GM11168 (cell line): Measurements from ENCODE around the gene SLC10A3.

ENCODE experiments used
- in situ Hi-C: fragments of 300-500 bp; cut with MboI; formaldehyde crosslinking; loops from one replicate; pipeline ENCODE4 v1.12.0; 2022; ENCODE audit warnings: low sequenced_read_pairs; ENCODE audit not compliant: unreplicated experiment

SLC10A3 gene

DNA sequence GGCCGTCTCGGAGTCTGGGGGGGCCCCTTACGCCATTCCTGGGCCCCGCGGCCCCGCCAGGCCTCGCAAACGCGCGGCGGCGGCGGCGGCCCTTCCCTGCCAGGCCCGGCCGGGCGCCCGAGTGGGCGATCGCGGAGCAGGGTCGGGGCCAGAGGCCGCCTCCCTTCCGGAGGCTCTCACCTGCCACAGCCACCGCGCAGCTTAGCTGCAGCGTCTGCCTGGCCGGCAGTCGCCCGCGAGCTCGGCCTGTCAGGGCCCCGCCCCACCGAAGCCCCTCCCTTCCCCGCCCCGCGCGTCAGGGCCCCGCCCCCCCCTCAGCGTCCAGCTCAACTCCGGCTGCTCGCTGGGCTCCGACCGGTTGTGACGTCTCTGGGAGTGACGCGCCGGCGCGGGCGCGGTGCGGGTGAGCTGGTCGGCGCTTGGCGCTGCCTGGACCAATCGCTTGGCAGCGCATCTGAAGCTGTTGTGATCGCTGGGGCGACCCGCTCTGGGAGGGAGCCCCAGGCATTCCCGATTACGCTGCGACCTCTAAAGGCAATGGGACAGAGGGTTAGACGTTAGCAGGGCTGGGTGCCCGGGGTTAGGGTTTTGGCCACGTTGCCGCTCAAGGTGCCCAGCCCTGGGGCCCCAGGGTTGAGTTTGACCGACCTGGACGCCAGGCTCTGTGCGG lies at the start of gene SLC10A3:
TSS of gene SLC10A3 (minus strand) at position 216 of the 670 bp plus-strand sequence. CDS start 1,689 bp downstream, outside the sequence.
- in situ Hi-C loops, result no loop called here

GRCh38 chrX:154539077-154539476 lies 48.6 kb upstream of the SLC10A3 start:
- in situ Hi-C loops, result loop anchor here (25.0 kb wide), 1 partner anchor 102 kb away; the partner anchor contains the start of genes ATP6AP1, FAM50A and GDI1

DNA sequence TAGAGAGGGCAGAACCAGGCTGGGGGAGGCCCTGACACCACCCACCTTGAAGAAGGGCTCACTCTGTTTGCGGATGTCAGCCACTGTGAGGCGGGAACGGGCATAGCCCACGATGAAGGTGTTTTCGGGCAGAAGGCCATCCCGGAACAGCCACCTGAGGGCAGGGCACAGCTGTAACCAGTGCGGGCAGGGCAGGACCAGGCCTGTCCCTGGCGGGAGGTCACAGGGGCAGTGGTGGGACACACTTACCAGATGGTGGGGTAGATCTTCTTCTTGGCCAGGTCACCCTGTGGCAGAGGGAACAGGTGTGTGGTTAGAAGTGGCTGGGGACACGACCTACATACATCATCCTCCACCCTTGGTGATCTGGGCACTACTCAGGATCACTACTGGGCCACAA lies 45.5 kb upstream of the SLC10A3 start:
- in situ Hi-C loops, result loop anchor here (25.0 kb wide), 1 partner anchor 99 kb away; the partner anchor contains the start of genes ATP6AP1, FAM50A and GDI1

DNA sequence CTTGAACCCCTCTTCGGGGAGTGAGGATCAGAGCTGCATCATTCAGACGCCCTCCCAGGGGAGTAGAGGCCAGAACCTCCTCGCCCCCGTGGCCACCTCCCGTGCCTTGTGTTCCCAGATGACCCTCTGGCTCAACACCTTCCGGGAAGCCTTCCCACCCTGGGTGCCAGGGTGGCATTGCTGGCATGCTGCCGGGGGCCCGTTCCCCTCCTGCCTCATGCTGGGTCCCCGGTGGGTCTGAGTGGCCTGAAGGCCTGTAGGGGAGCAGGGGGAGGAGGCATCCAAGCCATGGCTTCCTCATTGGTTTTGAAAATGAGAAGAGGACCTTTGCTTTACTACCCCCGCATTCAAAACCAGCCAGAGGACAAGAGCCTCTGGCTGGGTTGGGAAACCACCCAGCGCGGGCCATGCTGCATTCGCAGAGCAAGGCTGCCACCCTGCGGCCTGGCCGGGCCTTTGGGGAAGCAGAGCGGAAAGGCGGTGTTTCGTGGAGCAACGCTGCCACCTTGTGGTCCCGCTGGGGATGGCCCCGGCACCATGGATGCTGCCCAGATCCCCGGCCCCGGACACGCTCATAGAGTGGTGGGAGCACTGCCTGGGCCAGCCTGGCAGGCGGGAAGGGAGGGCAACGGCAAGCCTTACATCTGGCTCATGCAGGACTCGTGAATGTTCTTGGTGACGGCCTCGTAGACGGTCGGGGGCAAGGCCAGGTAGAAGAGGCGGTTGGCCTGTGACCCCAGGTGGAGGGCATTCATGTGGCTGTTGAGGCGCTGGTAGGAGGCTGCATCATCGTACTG lies 44.3 kb upstream of the SLC10A3 start:
- in situ Hi-C loops, result loop anchor here (25.0 kb wide), 1 partner anchor 97 kb away; the partner anchor contains the start of genes ATP6AP1, FAM50A and GDI1

DNA sequence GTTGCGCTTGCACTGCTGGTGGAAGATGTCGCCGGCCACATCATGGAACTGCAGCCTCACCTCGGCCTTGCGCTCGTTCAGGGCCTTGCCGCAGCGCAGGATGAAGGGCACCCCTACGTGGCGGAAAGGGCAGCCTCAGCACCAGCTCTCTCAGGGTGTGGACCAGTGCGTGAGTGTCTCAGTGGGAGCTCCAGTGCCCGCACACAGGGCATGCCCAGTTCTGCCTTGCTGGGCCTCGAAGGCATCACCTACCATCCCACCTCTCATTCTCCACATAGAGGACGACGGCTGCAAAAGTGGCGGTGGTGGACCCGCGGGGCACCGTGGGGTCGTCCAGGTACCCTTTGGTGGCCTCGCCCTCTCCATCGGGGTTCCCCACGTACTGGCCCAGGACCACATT lies 42.3 kb upstream of the SLC10A3 start:
- in situ Hi-C loops, result loop anchor here (25.0 kb wide), 1 partner anchor 95 kb away; the partner anchor contains the start of genes ATP6AP1, FAM50A and GDI1

GRCh38 chrX:154531626-154532025 lies 41.2 kb upstream of the SLC10A3 start:
- in situ Hi-C loops, result loop anchor here (25.0 kb wide), 1 partner anchor 94 kb away; the partner anchor contains the start of genes ATP6AP1, FAM50A and GDI1

DNA sequence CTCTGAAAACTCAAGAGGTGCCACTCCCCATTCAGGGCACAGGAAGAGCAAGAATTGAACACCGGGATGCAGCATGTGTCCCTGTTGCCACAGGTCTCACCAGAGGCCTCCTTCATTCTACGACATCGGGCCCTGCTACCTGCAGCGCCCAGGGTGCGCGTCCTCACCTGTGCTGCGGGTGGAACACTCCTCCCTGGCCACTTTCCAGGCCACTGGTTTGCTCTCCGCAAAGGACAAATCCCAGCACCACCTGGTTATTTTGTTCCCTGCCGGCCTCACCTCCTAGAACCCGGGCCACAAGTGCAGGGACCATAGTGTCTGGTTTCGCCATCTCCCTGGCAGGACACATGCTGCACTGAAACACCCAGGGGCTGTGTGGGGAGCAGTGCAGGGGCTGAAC lies 39.9 kb upstream of the SLC10A3 start:
- in situ Hi-C loops, result loop anchor here (25.0 kb wide), 1 partner anchor 93 kb away; the partner anchor contains the start of genes ATP6AP1, FAM50A and GDI1

DNA sequence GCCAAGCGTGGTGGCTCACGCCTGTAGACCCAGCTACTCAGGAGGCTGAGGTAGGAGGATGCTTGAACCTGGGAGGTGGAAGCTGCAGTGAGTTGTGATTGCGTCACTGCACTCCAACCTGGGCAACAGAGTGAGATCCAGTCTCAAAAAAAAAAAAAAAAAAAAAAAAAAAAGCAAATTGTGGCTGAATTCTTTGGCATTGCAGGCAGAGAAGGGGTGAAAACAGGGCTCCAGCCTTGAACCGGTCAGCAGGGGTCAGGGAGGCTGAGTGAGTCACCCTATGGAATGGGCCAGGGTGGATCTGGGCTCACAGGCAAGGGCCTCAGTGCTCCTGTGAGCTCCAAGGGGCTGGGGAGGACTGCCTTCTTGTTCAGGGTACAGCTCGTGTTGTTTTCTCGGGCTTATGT lies 38.8 kb upstream of the SLC10A3 start:
- in situ Hi-C loops, result loop anchor here (25.0 kb wide), 1 partner anchor 92 kb away; the partner anchor contains the start of genes ATP6AP1, FAM50A and GDI1

DNA sequence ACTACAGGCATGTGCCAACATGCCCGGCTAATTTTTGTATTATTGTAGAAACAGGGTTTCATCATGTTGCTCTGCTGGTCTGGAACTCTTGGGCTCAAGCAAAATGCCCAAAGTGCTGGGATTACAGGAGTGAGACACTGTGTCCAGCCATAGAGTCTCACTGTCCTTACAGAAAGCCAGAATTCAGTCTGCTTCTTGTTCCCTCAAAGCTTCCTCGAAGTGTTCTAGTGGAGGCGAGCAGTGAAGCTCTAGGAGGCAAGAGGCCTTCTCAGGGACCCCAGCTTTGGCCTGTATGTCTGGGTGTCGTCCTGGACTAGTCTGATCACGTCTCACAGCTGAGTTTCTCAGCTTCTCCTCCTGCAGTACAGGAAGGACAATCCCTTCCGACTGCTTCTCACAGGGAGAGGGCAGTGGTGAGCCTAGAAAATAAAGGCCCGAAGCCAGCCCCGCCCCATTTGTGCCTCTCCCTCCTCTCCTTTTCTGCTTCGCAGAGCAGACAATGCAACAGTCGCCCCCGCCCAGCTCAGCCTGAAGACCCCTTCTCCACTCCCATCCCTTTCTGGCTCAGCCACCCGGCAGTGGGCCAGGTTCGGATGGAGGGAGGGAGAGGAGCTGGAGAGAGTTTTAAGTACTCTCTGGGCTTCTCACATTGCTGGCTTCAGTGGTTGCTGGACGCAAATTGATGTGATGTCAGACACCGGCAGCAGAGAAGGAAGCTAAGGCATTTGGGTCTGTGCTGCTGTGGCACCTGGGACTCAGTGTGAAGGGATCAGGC lies 36.7 kb upstream of the SLC10A3 start:
- in situ Hi-C loops, result loop anchor here (25.0 kb wide), 1 partner anchor 90 kb away; the partner anchor contains the start of genes ATP6AP1, FAM50A and GDI1

DNA sequence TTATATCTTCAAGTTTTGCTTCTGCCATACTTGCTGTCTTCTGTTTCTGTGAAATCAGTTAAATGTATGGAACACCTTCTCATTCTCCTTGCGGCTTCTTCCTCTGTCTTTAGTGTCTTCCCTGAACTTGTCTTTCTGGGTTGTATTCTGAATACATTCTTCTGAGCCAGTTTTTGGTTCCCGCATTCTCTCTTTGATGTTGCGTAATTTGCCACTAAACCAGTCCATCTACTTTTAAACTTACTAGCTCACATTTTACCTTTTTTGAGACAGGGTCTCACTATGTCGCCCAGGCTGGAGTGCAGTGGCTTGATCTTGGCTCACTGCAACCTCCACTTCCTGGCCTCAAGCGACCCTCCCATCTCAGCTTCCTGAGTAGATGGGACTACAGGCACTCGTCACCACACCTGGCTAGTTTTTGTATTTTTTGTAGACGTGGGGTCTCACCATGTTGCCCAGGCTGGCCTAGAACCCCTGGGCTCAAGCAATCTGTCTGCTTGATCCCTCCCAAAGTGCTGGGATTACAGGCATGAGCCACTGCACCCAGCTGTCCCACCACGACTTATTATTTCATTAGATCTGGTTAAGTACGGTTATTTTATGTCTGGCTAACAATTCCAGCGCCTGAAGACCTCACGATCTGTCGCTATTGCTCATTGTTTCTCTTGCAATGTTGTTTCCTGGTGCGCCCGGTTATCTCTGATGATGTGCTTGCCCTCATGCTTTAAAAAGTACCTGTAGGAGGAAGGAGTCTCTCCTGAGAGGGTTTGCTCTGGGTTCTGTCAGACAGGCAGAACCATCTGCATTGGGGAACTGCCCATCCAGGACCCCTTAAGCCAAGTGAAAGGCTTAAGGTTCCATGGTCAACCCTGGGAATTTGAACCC lies 35.4 kb upstream of the SLC10A3 start:
- in situ Hi-C loops, result loop anchor here (25.0 kb wide), 1 partner anchor 89 kb away; the partner anchor contains the start of genes ATP6AP1, FAM50A and GDI1

DNA sequence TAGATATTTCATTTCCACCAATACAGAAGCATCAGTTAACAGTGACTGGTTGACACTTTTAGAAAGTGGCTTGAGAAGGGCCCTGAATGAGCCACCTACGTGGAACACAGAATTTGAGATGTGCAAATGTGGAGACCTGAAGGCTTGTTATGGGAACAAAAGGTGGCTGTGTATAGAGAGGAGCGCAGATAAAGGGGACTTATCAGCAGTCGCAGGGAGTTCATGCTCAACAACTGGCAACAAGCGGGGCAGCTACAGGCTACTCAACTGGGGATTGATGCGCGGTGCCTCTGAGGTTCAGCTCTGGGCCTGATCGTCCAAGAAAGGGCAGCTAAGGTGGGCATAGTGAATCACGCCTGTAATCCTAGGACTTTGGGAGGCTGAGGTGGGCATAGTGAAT lies 29.0 kb upstream of the SLC10A3 start:
- in situ Hi-C loops, result no loop called here

- in situ Hi-C loops, result no loop called here
Observed at GRCh38 chrX:154517101-154517781, 26.8 kb upstream of the SLC10A3 start.

DNA sequence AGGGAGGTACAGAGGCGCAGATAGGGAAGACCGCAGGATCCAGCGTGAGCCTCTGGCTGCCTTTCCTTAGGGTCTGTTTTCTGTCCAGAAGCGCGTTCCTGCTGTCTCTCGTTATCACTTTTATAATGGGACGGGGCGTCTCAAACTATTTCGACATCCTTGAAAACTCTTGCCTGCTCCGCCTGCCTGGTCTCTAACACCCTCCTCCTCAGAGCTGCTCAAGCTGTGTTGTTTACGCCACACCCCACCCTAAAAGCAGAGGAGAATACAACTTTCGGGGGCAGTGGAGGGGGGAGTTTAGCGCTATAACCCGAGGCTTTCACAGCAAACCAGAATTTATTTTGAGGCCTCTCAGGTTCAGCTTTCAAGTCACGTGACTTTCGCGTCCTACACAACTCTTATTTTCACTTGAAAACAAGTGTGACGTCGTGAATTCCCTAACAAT lies 26.2 kb upstream of the SLC10A3 start:
- in situ Hi-C loops, result no loop called here

DNA sequence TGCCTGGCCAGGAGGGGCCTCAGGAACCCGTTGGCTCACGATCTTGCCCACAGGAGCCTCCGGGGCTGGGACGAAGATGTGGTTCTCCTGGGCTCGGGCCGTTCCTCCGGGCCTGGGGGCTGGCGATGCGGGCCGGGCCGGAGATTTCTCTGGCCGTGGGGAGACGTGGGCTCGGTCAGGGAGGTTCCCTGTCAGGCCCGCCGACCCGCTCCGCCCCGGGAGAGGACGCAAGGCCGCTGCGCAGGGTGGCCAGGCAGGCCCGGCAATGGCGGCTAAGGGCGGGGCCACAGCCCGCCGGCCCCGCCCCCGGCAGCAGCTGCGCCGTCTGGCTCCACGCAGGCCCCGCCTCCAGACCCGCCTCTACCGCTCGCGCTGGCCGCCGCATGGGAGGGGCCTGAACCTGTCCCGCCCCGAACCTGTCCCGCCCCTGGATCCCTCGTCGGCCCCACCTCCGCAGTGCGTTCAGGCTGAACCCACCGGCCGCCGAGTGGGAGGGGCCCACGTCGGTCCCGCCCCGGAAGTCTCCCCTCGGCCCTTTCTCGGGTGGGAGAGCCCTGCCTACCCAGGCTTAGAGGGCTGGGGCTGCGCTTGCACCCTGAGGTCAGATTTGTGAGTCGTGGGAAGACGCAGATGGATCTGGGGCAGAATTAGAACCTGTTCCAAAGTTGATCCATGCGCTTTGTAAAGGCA lies 25.7 kb upstream of the SLC10A3 start, which contains the start of gene FAM3A:
TSS of gene FAM3A (minus strand) at position 267 of the 690 bp plus-strand sequence. CDS start 460 bp downstream, outside the sequence.
- in situ Hi-C loops, result no loop called here

DNA sequence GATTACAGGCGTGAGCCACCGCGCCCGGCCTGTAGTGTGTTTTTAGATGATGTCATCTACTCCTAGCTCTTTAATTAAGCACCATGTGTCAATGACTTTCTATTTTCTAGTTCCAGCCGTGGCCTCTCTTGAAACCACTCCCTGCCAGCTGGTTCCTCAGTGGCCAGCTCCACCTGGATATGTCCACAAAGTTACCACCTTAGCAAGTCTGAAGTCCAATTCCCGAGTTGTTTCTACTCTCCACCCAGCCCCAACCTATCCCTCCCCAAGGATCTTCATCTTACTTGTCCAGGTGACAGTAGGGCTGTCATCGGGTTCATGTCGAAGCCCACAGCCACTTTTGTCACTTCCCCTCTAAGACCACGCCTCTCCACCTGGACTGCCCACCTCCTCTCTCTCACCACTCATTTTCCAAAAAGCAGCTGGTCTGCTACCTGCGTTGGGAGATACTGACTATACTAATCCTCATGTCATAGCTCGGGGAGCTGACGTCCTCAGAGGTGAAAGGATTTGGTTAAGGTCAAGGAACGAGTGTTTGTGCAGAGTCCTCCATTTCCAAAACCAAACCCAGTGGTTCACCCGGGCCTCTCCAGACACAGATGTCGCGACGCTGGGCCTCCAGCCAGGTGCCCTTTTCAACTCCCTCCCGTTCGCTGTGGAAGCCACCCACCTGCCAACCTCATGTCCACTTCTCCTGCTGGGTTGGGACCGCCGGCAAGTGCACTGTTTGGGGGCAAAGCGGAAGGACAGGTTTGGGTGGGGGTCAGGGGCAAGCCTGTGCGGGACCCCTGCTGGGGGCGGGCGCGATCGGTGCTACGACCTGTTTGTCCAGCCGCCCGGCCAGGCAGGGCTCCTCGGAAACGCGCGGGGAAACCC lies 24.9 kb upstream of the SLC10A3 start:
- in situ Hi-C loops, result no loop called here

GRCh38 chrX:154513716-154514115 lies 23.3 kb upstream of the SLC10A3 start:
- in situ Hi-C loops, result no loop called here
